HG02981 (cell line): ENCODE data around the gene INKA2.
"Not testable (repeated sequence)": the region's sequence is repeated elsewhere in the genome, so short reads cannot be mapped to it uniquely, and the experiment has no call there.

Experiments used
- ATAC-seq: cut with Tn5 transposase; IDR thresholded peaks from one replicate; pipeline ENCODE4 v1.9.1; 2021; ENCODE audit warnings: mild to moderate bottlenecking, moderate library complexity; ENCODE audit not compliant: unreplicated experiment

Gene INKA2

DNA sequence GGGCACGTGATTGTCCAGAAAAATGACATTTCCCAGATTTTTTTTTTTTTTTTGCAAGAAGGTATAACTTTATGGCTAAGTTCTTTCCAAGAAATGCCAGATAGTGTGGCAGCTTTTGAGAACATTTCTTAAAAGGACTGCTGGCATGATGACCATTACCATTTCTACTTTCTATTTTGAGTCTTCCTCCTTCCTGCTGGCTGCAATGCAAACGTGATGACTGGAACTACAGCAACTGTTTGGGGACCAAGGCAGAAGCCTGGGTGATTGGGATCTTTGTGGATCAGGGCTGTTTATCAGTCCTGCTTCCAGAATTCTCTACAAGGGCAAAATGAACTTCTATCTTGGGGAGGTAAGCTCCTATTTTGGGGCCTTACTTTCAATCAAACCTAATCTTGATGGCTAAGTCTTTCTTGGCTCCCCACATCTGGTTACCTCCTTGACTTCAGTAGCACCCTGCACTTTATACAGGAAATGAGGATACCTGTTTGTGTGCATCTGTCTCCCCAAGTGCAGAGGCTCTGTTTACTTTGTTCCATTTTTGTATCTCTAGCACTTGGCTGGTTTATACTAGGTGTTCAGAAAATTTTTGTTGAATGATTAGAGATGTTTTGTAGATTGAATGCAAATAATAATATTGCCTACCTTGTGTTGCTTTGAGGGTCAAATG lies 12.8 kb upstream of the INKA2 start:
- ATAC-seq = no peak

DNA sequence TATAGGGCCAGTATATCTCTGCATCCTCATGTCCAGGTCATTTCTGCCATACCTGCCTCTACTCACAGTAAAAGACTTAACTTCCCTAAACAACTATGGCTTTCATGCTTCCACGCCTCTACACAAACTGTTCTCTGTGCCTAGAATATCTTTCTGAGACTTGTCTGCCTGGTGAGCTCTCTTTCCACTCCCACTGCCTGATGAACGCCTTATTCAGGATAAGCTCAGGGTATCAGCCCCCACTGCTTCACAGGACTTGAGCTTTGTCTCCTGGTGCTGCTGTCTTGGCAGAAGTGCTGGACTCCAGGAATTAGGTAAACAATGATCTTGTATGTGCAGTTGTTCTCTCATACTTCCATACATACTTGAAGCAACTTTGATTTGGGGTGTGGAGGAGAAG lies 11.7 kb upstream of the INKA2 start:
- no peak for ATAC-seq

DNA sequence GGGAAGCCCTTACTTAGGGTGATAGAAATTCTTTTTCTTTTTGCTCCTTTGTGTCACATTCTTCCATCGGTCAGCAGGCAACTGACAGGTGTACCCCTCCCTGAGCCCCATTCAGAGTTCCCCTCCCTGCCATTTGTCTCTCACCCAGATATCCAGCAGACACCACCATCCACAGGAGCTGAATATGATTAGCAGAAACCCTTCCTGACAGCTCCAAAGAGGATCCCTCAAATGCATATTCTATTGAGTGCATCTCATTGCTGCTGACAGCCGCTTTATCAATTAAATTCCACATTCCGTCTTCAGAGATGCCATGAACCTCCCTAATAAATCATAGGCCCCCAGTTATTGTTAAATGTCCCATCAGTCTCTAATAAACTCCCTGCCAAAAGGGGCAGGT lies 10.4 kb upstream of the INKA2 start:
- no peak for ATAC-seq

DNA sequence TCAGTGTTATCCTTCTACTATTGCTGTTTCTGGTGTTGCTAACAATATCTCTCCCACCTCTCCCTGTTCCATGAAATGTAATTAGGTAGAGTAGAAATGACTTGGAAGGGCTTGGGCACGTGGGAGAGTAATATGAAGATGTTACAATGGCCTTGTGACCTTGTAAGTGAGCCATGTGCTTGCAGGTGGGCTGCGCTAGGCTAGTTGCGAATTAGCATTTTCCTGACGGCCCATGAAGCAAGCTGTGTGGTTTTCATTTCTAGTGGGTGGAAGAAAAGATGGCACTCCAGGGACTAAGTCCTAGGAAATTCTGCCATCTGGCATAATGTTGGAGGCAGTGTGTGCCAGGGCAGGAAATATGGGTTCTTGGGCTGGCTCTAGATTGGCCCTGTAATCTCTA lies 8.8 kb upstream of the INKA2 start:
- no peak for ATAC-seq

DNA sequence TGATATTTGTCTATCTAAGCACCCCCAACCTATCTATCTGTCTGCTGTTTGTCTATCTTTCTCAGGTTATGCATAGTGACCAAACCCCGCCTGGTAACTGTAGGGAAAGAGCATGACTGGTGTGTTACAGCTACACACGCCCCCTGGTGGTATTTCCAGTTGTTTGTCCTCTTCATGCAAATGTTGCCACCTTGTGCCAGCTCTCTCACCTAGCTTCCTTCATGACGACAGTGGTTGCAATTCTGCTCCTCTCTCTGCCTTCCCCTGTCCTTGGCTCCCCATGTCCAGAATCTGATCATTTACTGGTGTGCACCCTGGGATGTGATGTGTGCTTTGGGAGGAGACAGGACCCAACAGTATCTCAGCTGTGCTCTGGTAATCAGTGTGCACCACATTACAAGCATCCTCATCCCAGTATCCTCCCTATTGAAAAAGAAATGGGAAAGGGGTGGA lies 8.1 kb upstream of the INKA2 start:
- no peak for ATAC-seq

DNA sequence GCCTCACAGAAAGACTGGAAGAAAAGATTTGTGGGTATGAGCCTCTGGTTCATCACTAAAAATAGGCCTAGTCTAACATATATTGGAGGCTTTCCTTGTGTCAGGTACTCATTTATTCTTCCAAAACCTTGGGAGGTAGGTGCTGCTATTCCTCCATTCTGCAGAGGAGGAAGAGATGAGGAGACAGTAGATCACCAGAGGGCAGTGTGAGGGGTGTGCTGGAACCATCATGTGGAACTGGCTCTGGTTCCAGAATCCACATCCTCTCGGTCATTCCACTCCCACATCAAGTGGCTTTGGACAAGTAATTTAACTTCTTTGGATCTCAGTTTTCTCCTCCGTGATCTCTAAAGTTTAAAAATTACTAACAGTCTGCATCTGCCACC lies 7.4 kb upstream of the INKA2 start:
- no peak for ATAC-seq

DNA sequence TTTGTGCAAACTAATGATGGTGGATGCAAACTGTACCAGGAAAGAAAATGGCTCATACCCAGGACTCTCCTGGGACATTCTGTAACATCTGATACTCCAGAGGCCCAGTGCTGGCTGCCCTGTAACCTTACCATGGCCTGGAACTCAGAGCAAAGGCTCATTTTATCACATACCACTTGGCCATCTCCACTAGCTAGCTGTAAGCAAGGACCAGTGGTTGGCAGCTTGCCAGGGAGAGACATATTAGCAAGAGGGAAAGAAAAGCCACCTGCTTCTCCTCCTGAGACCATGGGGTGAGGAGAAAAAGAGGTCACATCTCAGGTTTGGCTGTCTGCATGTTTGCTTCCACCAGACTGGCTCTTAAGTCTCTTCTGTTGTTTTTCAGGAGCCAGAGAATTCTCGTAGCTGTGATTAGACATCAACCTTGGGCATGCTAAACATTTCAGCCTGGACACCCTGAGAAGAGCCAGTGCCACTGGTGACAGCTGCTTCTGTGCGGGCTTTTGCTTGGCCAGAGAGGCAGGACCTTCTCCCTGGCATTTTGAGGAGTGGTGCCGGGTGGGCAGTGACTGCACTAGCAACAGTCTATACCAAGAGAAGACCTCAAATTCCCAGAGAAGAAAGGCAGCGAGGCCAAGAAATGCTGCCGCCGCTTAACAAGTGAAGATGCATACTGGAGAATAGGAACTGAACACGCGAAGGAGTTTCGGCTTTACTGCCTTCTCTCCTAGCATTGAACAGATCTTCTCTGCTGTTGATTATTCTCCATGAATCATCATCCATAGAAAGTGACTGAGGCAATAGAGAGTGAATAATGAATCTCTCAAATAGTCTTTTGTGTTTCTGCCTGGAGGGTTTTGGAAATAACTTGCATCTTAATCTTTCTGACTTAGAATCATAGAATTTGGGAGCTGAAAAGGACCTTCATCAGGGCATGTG lies 6.7 kb upstream of the INKA2 start:
- no peak for ATAC-seq

DNA sequence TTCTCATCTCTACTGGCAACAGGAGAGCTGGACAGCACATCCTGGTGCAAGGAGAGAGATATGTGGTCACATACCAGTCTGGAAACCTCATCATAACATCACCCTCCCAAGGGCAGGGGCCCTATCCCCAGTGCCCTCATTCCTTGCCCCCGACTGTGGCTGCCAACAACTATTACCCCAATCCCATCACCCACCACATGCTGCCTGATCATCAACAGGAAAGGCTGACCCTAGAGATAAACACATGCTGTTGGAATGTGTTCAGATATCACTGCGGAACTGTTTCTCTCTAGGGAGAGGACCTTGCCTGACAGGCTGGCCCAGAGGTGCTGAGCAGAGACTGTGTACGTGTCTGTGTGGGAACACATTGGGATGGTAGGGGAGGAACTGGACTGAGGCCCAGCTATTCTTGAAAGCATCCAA lies 4.5 kb upstream of the INKA2 start:
- ATAC-seq = no peak

DNA sequence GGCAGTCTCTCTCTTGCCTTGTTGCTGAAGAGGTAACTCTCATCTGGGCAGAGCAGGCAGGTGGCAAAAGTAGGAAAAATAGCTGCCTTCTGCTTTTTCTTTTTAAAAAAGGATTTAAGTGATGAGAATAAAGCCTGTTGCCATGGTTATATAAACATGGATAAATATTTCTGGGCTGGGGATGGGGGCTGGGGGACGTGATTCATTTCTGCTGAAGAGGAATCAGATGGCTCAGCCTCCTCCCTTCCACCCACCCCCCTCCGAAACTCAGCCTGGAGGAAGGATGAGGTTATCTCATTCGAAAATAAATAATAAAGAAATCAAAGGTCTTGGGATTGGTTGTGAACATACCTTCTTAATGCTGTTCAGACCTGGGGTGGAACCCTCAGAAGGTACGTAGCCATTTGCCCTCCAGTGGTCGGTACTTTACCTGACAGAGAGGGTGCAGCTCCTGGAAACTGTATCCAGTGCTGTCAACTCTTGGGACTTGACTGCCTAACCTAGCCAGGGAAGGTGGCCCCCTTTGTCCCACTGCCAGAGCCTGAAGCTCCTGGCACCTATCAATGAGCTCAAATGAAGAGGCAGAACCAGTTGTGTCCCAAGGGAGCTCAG lies 3.8 kb upstream of the INKA2 start:
- no peak for ATAC-seq

DNA sequence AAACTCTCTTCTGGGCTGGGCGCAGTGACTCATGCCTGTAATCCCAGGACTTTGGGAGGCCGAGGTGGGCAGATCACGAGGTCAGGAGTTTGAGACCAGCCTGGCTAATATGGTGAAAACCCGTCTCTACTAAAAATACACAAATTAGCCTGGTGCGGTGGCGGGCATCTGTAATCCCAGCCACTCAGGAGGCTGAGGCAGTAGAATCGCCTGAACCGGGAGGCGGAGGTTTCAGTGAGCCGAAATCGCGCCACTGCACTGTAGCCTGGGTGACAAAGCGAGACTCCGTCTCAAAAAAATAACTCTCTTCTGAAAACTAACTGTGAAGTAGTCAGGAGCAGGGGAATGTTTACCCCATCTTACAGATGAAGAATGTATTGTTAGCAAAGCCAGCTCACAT lies 3.1 kb upstream of the INKA2 start:
- not testable (repeated sequence) for ATAC-seq

DNA sequence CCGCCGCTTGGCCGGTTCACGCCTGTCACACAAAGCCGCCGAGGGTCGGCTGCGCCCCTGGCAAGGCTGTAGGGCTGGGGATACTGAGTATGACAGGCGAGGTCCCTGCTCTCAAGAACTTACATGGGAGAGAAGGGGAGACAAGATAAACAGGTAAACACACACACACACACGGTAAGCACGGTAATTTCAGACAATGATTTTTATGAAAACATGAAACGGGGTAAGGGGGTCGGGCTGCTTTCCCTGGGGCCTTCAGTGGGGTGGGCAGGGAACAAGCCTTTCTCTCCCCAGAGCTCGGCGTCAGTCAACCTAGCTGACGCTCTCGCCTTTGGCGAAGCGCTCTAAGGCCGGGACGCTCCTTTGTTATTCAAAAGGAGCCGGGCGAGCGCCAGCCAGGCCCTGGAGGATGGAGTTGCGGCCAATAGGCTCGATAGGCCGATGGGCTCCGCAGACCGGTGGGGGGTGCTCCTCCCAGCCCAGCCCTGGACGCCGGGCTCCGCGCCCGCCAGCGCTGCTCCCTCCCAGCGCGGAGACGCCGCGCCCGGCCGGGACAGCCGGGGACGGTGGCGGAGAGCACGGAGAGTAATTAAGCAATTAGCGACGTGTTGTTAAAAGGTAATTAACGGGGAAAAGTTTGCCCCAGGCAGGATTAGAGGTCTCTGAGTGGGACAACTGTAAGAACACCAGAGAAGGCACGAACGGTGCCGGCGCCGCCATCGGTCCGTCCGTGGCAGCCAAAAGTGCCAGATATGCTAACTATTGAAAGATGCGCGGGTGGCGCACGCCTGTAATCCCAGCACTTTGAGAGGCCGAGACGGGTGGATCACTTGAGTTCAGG lies 950 bp upstream of the INKA2 start:
- no peak for ATAC-seq

DNA sequence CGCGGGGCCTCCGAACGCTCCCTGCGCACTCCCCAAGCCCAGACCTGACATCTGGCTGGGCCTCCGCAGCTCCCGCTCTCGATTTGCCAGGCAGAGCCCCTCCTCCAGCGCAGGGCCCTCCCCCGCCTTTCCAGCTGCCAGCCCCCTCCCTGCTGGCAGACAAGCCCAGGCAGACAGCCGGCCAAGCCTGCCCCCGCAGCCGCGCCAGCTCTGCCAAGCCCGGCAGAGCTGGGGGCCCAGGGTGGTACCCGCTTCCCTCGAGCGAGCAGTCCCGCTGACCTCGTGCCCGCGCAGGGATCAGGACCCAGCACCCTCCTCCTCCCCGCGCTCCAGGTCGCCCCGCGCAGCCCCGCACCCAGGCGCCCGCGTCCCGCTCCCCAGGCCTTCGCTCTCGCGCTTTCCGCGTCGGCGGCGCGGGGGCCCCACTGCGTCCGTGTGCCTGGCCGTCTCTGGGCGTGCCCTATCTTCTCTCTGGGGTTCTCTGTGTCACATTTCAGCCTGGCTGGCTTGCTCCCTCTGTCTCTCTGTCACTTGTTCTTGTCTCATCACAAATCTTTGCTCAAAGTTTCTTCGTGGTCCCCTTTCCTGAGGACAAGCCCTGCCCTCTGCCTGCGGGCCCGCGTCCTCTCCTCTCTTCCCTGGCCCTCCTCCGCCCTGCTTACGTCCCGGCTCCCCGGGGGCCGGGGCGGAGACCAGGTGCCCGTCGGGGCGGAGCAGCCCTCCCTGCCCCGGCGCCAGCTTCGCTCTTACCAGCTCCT lies 580 bp downstream of the INKA2 start:
- peak; percentile 36 for ATAC-seq

DNA sequence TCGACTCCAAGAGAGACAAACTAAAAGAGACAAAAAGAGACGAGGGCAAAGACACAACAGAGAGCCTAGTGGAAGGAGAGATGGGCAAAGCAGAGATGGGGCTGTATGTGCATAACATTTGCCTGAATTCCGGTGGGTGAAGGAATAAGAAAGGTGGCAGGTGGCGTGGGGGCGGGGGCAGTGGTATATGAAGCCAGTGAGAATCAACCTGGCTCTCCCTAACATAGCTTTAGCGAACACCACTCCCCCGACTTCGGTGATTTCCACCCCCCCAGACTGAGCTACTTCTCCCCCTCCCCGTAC lies 1.1 kb downstream of the INKA2 start:
- no peak for ATAC-seq

DNA sequence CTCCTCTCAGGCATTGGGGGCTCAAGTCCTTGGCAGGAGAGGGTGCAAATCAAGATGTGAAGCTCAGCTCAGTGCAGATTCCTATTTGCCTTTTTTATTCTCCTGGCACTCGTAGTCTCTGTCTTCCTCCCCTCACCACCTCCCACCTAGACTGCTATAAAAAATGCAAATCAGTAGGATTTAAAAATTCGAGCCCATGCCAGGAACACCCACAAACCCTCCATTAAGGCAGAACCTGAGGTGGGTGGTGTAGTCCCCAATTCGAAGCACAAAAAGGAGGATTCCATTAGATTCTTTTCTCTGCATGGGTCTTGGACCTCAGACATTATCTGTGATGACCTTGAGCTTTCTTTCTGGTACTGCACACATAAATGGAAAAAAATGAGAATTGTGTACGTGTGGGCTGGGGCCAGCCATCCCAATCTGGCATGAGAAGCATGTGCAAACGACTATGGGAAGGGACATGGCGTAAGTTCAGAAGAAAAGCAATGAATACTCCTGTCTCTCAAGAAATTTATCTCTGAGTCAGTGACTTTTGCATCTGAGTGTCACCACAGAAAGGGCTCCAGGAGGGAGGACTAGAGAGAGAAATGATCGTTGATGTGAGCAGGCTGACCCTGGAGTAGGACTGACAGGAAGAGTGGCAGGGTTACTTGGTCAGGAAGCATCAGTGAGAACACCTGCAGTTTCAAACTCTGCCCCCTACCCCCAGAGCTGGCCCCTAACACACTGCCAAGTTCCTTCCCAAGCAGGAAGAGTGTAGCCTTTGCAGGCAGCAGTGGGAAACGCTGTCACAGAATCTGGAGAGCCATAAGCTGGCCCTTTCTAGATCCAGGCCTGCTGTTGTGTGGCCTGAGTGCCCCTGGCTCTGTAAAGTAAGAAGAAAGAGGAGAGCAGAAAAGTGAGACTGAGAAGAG lies 1.7 kb downstream of the INKA2 start:
- no peak for ATAC-seq

DNA sequence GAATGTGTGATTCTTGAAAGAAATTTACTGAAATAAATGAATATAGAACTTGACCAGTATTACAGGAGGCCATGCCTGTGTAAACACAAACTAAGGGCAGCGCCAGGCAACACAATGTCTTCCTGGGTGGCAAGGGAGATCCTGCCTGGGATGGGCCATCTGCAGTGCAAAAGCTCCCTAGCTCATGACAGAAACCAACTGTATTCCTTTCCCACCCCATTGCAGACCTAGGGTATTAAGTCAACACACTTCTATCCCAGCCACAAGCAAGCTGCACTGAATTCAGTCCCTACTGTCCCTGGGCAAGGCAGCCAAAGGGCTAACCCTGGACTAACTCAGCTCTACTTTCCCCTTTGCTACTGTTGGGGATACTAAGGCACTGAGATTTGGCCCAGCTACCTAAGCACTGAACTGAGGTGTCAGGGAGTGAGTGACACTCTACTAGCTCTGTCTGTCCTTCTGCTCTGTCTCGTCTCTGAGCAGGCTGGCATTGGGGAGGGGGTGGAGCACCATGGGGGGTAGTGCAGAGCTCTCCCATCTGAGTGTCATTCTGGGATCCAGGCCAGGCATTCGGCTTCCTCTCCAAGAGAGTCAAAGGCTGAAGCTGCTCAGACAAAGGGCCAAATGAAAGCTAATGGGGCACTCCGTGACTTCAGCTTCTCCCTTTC lies 2.5 kb downstream of the INKA2 start:
- no peak for ATAC-seq

DNA sequence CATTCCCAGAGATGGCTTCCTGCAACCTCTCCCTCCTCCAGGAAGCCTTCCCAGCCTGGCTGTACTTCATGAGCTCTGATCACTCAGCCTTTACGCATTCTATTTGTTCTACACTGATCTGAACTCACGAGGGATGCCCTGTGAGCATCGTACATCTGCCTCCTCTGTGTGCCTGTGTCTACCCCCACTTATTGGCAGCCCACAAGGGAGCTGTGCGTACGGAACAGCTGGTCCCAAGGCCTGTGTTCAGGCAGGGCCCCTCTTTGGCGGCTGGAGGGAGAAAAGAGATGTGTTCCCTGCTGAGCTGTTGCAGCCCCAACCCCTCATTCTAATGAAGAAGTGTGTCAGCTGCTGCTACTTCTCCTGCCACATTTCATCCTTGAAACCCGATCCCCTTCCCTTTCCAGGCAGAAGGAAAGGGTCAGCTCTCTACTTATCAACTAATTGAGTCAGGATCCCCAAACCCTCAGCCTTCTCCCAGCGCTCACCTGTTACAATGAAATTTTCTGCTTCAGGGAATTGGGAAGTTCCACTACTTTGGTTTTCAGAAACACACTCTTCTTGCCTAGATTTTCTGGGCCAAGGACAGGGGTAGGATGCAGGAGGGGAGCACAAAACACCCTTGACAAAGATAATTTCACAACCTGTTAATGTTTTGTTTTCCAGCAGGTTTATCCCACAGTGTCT lies 3.2 kb downstream of the INKA2 start:
- no peak for ATAC-seq

DNA sequence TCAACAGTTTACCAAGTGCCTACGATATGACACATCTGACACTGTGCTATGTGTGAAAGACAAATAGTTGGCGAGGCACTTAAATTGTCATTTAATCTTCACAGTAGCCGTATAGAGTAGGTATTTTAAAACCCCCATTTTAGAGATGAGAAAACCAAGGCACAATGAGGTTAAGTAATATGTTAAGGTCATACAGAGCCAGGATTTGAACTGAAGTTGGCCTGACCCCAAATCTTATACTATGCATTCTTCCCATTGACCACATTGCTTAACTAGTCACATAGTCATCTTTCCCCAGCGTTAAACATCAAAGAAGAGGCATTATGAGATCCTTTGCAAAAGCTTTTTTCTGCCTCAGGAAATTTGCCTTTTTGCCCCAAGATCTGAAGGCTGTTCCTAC lies 3.9 kb downstream of the INKA2 start:
- no peak for ATAC-seq

DNA sequence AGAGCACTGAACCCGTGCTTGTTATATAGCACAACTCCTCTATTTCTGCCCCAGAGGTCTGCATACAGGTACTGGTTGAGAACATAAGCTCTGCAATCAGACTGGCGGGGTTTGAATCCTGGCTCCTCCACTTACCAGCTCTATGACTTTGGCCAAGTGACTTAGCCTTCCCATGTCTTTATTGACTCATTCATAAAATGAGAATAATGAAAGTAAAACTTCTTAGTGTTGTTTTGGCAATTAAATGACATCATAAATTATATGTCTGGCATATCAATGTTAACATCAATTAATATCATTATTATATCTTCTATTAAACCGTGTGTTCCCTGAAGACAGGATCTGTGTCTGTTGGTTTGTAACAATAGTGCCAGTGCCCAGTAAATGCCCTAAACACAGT lies 4.3 kb downstream of the INKA2 start:
- no peak for ATAC-seq
